ENCODE measurements around the gene COL4A6. TPM values are rescaled to one million over a fixed set of nuclear protein-coding genes. Genes with fewer than 3 reads are reported as not detected.
"Not testable (repeated sequence)": the region's sequence is repeated elsewhere in the genome, so short reads cannot be mapped to it uniquely, and the experiment has no call there.

Gene COL4A6
- total RNA-seq = not detected in 2 replicates

DNA sequence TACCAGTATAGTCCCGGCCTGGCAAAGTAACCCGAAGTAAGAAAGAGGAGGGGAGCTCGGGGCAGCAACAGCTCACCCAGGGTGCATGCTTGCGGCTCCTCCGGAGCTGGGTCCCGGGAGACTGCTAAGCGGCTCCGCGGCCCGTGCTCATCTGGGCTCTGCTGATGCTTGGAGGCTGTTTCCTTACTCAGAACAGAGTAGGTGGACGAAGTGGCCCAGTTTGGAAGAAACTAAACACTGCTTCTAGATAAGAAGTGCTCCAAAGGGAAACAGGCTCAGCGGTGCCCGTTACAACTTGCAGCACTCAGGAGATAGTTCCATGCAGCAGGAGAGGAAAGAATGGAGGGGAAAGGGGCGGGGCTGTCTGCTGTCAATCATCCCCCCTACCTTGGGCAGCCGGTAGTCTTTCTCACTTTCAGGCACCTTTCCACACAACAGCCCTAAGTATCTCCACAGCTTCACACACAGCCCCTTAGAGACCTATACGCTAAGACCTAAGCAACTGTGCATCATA lies at the start of gene COL4A6:
TSS of gene COL4A6 (minus strand) at position 313 of the 514 bp plus-strand sequence. CDS start at position 87, 226 bp downstream.
- no peak for DNase-seq
- Mint-ChIP-seq H3K4me1 (no peaks in the 10 kb centered on the region), H3K27me3 (peaks cover 28% of the 10 kb centered on the region), H3K27ac (no peak within 1 kb of the TSS), H3K9me3 (no peaks in the 10 kb centered on the region), H3K4me3 (no peak within 1 kb of the TSS), H3K36me3 (ENCODE audit: low read depth) (no peaks in the 10 kb centered on the region)
- intact Hi-C loops (cut with micrococcal nuclease) = no loop called here

DNA sequence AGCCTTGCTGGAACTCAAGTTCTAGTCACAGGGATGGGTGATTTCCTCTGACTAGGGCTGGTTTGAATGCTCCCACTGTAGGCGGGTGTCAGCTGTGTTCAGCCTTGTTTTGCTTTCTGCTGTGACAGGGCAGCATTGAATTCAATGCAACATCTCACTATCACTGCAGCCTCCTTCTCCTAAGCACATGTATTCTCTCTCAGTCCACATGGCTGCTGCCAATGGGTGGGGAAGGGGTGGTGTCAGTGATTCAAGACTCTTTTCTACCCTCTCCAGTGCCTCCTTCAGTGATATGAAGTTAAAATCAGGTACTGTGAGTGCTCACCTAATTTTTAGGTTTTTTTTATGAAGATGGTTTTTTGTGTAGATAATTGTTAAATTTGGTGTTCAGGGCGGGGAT lies 47.7 kb upstream of the COL4A6 start:
- H3K4me1 Mint-ChIP-seq = no peaks in the 10 kb centered on the region
- H3K27me3 Mint-ChIP-seq = no peaks in the 10 kb centered on the region
- no peaks in the 10 kb centered on the region for H3K9me3 Mint-ChIP-seq
- no peak overlapping the region for H3K27ac Mint-ChIP-seq
- no peaks in the 10 kb centered on the region for H3K36me3 Mint-ChIP-seq (ENCODE audit: low read depth)
- H3K4me3 Mint-ChIP-seq = no peak overlapping the region
- DNase-seq = no peak
- intact Hi-C loops (cut with micrococcal nuclease) = no loop called here

DNA sequence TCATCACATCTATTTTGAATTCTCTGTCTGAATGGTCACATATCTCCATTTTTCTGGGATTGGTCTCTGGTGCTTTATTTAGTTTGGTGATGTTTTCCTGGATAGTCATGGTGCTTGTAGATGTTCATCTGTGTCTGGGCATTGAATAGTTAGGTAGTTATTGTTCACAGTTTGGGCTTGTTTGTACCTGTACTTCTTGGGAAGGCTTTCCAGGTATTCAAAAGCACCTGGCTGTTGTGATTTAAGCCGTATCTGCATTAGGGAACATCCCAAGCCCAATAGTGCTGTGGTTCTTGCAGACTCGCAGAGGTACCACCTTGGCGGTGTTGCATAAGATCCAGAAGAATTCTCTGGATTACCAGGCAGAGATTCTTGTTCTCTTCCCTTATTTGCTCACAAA lies 46.0 kb upstream of the COL4A6 start:
- DNase-seq = no peak
- Mint-ChIP-seq H3K4me3 (no peak overlapping the region), H3K27me3 (no peaks in the 10 kb centered on the region), H3K4me1 (no peaks in the 10 kb centered on the region), H3K9me3 (no peaks in the 10 kb centered on the region), H3K27ac (no peak overlapping the region), H3K36me3 (ENCODE audit: low read depth) (no peaks in the 10 kb centered on the region)
- intact Hi-C loops (cut with micrococcal nuclease) = no loop called here

DNA sequence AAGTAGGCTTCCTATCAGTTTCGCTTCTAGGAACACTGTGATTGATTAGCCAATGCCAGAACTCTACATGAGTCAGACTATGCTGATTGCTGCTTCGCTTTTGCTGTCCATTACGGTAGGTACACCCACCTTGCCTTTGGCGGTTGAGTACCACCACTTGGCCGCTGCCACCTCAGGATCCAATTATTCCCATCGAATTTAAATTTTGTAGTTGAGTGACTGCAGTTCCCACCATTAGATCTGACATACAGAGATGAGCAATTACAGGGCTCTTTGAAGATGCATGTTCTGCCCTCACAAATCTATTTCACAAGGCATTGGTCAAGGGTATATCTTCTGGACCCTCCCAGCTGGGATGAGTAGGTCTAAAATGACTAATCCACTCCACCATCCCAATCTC lies 43.3 kb upstream of the COL4A6 start:
- H3K27ac Mint-ChIP-seq; DNase-seq; H3K9me3 Mint-ChIP-seq; H3K36me3 Mint-ChIP-seq (ENCODE audit: low read depth); H3K4me1 Mint-ChIP-seq; H3K27me3 Mint-ChIP-seq; intact Hi-C loops (cut with micrococcal nuclease); H3K4me3 Mint-ChIP-seq: not testable (repeated sequence)

DNA sequence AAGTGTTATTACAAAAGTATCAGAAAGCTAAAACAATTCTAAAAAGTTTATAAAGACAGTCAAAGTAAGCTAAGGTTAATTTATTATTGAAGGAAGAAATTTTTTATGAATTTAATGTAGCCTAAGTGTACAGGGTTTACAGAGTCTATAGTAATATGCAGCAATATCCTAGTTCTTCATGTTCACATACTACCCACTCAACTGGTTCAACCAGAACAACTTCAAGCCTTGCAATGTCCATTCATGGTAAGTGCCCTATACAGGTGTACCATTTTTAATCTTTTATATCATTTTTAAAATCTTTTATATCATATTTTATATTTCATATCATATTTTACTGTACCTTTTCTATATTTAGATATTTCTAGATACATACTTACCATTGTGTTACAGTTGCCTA lies 35.8 kb upstream of the COL4A6 start:
- no peak overlapping the region for H3K27ac Mint-ChIP-seq
- H3K27me3 Mint-ChIP-seq = no peaks in the 10 kb centered on the region
- H3K4me1 Mint-ChIP-seq = no peaks in the 10 kb centered on the region
- H3K4me3 Mint-ChIP-seq = no peak overlapping the region
- H3K36me3 Mint-ChIP-seq (ENCODE audit: low read depth) = no peaks in the 10 kb centered on the region
- intact Hi-C loops (cut with micrococcal nuclease) = no loop called here
- no peaks in the 10 kb centered on the region for H3K9me3 Mint-ChIP-seq
- DNase-seq = no peak

DNA sequence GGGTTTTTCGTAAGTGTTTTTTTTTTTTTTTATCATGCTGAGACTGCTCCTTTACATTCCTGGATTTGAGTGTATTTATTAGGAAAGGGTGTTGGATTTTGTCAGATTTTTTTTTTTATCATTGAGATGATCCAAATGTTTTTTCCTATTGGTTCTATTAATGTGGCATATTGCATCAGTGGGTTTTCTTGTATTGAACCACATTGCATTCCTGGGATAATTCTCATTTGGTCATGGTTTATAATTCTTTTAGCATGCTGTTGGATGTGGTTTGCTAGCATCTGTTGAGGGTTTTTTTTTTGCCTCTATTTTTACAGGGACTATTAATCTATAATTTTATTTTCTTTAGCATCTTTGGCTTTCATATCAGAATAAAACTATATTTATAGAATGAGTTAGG lies 30.3 kb upstream of the COL4A6 start:
- H3K4me3 Mint-ChIP-seq = no peak overlapping the region
- no peaks in the 10 kb centered on the region for H3K4me1 Mint-ChIP-seq
- no peak for DNase-seq
- no peaks in the 10 kb centered on the region for H3K27me3 Mint-ChIP-seq
- no peak overlapping the region for H3K27ac Mint-ChIP-seq
- intact Hi-C loops (cut with micrococcal nuclease) = no loop called here
- H3K9me3 Mint-ChIP-seq = no peaks in the 10 kb centered on the region
- no peaks in the 10 kb centered on the region for H3K36me3 Mint-ChIP-seq (ENCODE audit: low read depth)

DNA sequence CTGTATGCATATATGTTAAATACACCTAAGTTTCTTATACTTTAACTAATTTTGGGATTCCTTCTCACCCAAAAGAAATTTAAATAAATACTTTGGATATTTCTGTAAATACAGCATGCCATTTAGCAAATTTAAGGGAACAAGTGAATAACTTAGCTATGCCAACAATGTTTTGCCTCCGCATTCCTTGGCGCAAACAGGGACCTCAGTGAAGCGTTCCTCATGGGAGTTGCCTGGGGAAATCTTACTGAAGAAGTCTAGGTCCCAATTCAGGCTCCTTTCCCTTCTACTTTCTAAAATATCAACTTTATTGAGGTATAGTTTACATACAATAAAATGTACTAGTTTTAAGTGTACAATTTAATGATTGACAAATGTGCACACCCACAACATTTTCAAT lies 26.4 kb upstream of the COL4A6 start:
- Mint-ChIP-seq H3K4me1 (no peaks in the 10 kb centered on the region), H3K27me3 (no peaks in the 10 kb centered on the region), H3K27ac (no peak overlapping the region), H3K36me3 (ENCODE audit: low read depth) (no peaks in the 10 kb centered on the region), H3K9me3 (no peaks in the 10 kb centered on the region), H3K4me3 (no peak overlapping the region)
- DNase-seq = no peak
- intact Hi-C loops (cut with micrococcal nuclease) = no loop called here

DNA sequence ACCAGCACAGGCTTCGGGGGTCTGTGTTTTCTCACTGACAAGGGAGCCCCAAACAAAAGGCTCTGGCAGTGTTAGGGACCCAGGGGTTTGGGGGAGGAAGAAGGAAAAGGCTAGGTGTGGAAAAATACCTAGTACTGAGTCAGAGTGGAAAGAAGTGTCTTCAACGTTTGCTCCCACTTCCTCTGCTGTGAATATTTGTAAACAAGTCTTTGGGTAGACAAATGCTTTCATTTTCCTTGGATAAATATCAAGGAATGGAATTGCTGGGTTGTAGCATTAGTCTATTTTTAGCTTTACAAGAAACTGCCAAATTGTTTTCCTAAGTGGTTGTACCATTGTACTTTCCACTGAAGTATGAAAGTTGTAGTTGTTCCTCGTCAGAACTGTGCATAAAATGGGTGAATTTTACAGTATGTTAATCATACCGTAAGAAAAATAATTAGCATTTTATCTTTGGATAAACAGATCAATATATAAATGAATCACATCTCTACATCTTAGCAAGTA lies 18.8 kb upstream of the COL4A6 start:
- Mint-ChIP-seq H3K4me3 (no peak overlapping the region), H3K27ac (no peak overlapping the region), H3K9me3 (no peaks in the 10 kb centered on the region), H3K27me3 (no peaks in the 10 kb centered on the region), H3K36me3 (ENCODE audit: low read depth) (no peaks in the 10 kb centered on the region), H3K4me1 (no peaks in the 10 kb centered on the region)
- no peak for DNase-seq
- intact Hi-C loops (cut with micrococcal nuclease) = no loop called here

DNA sequence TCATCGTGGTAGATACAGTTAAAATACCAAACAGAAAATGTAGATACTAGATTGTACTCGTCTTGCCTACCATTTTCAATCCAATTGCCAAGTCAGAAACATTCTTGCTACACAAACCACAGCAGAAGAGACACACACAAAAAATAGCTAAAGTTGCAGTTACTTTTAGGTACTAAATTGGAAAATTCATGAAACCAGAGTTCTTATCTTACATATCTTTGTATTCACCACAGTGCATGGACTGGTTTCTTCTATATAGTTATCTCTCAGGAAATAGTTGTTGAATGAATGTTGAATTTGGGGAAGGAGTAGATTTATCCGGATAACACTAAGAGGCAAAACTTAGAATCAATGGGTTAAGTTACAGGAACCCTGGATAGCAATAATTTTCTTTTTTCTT lies 15.6 kb upstream of the COL4A6 start:
- Mint-ChIP-seq H3K4me3 (no peak overlapping the region), H3K9me3 (no peaks in the 10 kb centered on the region), H3K27me3 (no peaks in the 10 kb centered on the region)

GRCh38 chrX:108447303-108447702 lies 9.1 kb upstream of the COL4A6 start:
- no peak for DNase-seq
- intact Hi-C loops (cut with micrococcal nuclease) = no loop called here
- Mint-ChIP-seq H3K27ac (no peak overlapping the region), H3K9me3 (no peaks in the 10 kb centered on the region), H3K4me1 (no peaks in the 10 kb centered on the region), H3K4me3 (no peak overlapping the region), H3K36me3 (ENCODE audit: low read depth) (no peaks in the 10 kb centered on the region), H3K27me3 (no peaks in the 10 kb centered on the region)

More for the DNA sequence above, 15.6 kb upstream of the COL4A6 start:
- Mint-ChIP-seq H3K4me1 (no peaks in the 10 kb centered on the region), H3K36me3 (ENCODE audit: low read depth) (no peaks in the 10 kb centered on the region), H3K27ac (no peak overlapping the region)
- no peak for DNase-seq
- intact Hi-C loops (cut with micrococcal nuclease) = no loop called here

- Mint-ChIP-seq H3K27ac (no peak overlapping the region), H3K9me3 (no peaks in the 10 kb centered on the region), H3K36me3 (ENCODE audit: low read depth) (no peaks in the 10 kb centered on the region), H3K27me3 (peaks cover 21% of the 10 kb centered on the region), H3K4me3 (no peak overlapping the region), H3K4me1 (no peaks in the 10 kb centered on the region)
- DNase-seq = no peak
- intact Hi-C loops (cut with micrococcal nuclease) = no loop called here
These were observed 4.8 kb upstream of the COL4A6 start for GRCh38 chrX:108442901-108443464.

- no peaks in the 10 kb centered on the region for H3K36me3 Mint-ChIP-seq (ENCODE audit: low read depth)
- peaks cover 28% of the 10 kb centered on the region for H3K27me3 Mint-ChIP-seq
- H3K4me1 Mint-ChIP-seq = no peaks in the 10 kb centered on the region
- no peak for DNase-seq
- H3K9me3 Mint-ChIP-seq = no peaks in the 10 kb centered on the region
- no peak overlapping the region for H3K27ac Mint-ChIP-seq
- no peak overlapping the region for H3K4me3 Mint-ChIP-seq
- intact Hi-C loops (cut with micrococcal nuclease) = no loop called here
These were observed 1.9 kb upstream of the COL4A6 start for GRCh38 chrX:108439961-108440696.

GRCh38 chrX:108439426-108439942 lies 1.3 kb upstream of the COL4A6 start, which contains the start of gene COL4A5:
Gene COL4A5, plus strand, starts transcription at chrX:108439838. Its CDS starts 288 bp downstream, at chrX:108440126.
- H3K27ac Mint-ChIP-seq = no peak within 1 kb of the TSS
- intact Hi-C loops (cut with micrococcal nuclease) = no loop called here
- peak within 1 kb of the TSS; percentile 15 for H3K4me3 Mint-ChIP-seq

DNA sequence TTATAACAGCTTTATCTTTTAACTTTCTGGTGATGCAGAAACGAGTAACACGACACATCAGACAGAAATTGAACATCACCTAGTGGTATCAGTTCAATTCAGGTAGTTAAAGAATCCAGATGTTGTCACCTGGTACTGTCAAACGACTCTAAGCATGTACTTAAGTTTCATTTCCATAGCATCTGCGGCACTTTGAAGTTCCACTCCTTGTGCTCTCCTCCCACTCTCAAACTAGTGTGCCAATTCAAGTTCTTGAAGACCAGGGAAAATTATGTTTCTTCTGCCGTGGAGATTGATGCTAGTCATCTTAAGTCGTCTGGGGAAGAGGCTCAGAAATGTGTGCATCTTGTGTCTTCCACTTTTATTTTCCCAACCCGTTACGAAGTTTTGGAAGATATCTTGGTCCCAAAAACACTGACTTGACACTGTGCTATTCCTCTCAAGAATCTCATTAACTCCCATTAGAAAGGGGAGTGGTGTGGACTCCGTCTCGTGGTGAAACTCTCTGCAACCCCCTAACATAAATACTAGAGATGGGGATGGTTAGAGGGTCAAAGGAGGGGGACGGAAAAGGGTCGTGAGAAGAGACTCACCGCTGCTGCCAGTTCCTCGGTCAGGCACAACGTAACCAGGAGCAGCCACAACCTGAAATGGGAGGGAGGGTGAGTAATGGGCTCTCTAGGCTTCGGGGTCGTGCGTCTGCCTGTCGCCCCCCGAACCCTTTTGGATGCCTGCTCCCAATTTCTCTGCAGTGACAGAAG lies 693 bp downstream of the COL4A6 start:
- DNase-seq = no peak
- H3K27me3 Mint-ChIP-seq = peaks cover 28% of the 10 kb centered on the region
- H3K9me3 Mint-ChIP-seq = no peaks in the 10 kb centered on the region
- H3K27ac Mint-ChIP-seq = no peak overlapping the region
- intact Hi-C loops (cut with micrococcal nuclease) = no loop called here
- no peaks in the 10 kb centered on the region for H3K4me1 Mint-ChIP-seq
- no peak overlapping the region for H3K4me3 Mint-ChIP-seq
- no peaks in the 10 kb centered on the region for H3K36me3 Mint-ChIP-seq (ENCODE audit: low read depth)

More at GRCh38 chrX:108439426-108439942, 1.3 kb upstream of the COL4A6 start, which contains the start of gene COL4A5:
- no peaks in the 10 kb centered on the region for H3K36me3 Mint-ChIP-seq (ENCODE audit: low read depth)
- no peak for DNase-seq
- no peaks in the 10 kb centered on the region for H3K4me1 Mint-ChIP-seq
- H3K9me3 Mint-ChIP-seq = no peaks in the 10 kb centered on the region
- peaks cover 28% of the 10 kb centered on the region for H3K27me3 Mint-ChIP-seq

All from activated CD4-positive, alpha-beta T cell treated with anti-CD3 and anti-CD28 coated beads, Interleukin-2, amount 10 ng/mL, durations not matched to agents 24 days and 14 days (primary cell).